ENCODE measurements around the gene MRPL55. TPM values are rescaled to one million over a fixed set of nuclear protein-coding genes. Genes with fewer than 3 reads are reported as not detected.

The MRPL55 gene
- total and polyA plus RNA-seq, 2 experiments from 2014 or later, result 92.4 to 172 TPM

DNA sequence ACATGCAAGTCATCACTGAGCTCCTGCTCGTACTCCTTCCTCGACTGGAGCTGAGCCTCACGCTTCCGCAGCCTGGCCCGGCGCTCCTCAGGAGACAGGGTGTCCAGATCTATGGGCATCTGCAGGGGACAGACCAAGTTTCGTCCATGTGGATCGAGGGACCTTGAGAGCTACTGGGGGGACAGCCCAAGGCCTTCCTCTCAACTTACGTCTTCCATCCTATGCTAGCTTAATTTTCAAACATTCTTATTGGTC is 2.4 kb downstream of the MRPL55 start:
- Histone ChIP-seq H3K9me2 (ENCODE audit: insufficient read depth) (no peaks in the 10 kb centered on the region), H3K27me3 (ENCODE audit: insufficient read depth) (peaks cover 10% of the 10 kb centered on the region; the same call in 1 of the 2 replicates), H3K36me3 (ENCODE audit: insufficient read depth) (no peaks in the 10 kb centered on the region), H2AFZ (no peak overlapping the region), H3K4me1 (ENCODE audit: insufficient read depth) (peaks cover 7% of the 10 kb centered on the region; the same call in 1 of the 2 replicates), H3K4me3 (no peak overlapping the region), H4K20me1 (replicated peaks; ENCODE audit: insufficient read depth) (no peaks in the 10 kb centered on the region; the same call in 1 of the 2 replicates), H3K79me2 (replicated peaks; ENCODE audit: insufficient read depth) (peaks cover 8% of the 10 kb centered on the region), H3F3A (replicated peaks; ENCODE audit: low read depth) (0 out of 2 replicates have a peak, but pooled peaks cover 2% of the 10 kb centered on the region), H3K27ac (ENCODE audit: low read depth) (no peak overlapping the region), H3K4me2 (no peak overlapping the region)
- no peak overlapping the region for H3K27ac Mint-ChIP-seq
- ATAC-seq (no peak), DNase-seq (ENCODE audit: low spot score) (no peak)
- no peaks in the 10 kb centered on the region; the same call in 2 of the 3 replicates for H3K9me3 Mint-ChIP-seq
- H3K4me3 Mint-ChIP-seq, result no peak overlapping the region; the same call in 2 of the 3 replicates
- H3K4me1 Mint-ChIP-seq, result peaks cover 16% of the 10 kb centered on the region
- H3K36me3 Mint-ChIP-seq (ENCODE audit: low read depth), result peaks cover 8% of the 10 kb centered on the region; the same call in 2 of the 3 replicates
- TF ChIP-seq, protein P1, sequence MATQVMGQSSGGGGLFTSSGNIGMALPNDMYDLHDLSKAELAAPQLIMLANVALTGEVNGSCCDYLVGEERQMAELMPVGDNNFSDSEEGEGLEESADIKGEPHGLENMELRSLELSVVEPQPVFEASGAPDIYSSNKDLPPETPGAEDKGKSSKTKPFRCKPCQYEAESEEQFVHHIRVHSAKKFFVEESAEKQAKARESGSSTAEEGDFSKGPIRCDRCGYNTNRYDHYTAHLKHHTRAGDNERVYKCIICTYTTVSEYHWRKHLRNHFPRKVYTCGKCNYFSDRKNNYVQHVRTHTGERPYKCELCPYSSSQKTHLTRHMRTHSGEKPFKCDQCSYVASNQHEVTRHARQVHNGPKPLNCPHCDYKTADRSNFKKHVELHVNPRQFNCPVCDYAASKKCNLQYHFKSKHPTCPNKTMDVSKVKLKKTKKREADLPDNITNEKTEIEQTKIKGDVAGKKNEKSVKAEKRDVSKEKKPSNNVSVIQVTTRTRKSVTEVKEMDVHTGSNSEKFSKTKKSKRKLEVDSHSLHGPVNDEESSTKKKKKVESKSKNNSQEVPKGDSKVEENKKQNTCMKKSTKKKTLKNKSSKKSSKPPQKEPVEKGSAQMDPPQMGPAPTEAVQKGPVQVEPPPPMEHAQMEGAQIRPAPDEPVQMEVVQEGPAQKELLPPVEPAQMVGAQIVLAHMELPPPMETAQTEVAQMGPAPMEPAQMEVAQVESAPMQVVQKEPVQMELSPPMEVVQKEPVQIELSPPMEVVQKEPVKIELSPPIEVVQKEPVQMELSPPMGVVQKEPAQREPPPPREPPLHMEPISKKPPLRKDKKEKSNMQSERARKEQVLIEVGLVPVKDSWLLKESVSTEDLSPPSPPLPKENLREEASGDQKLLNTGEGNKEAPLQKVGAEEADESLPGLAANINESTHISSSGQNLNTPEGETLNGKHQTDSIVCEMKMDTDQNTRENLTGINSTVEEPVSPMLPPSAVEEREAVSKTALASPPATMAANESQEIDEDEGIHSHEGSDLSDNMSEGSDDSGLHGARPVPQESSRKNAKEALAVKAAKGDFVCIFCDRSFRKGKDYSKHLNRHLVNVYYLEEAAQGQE (IDR thresholded peaks at IDR 0.05; ENCODE audit: unreplicated experiment), result no peak
- TF ChIP-seq CREB1 (CRISPR knock-in tag; IDR thresholded peaks at IDR 0.05; ENCODE audit: low read depth) (no peak), NANOG (IDR thresholded peaks at IDR 0.05; ENCODE audit: borderline replicate concordance) (no peak), EZH2phosphoT487 (IDR thresholded peaks at IDR 0.05; ENCODE audit: unreplicated experiment) (no peak), STAT1 (IDR thresholded peaks at IDR 0.05; ENCODE audit: unreplicated experiment) (no peak), JUNB (IDR thresholded peaks at IDR 0.05; ENCODE audit: unreplicated experiment) (no peak), ZNF331 (CRISPR knock-in tag; IDR thresholded peaks at IDR 0.05; ENCODE audit: low read depth) (no peak), EZH2 (IDR thresholded peaks at IDR 0.05; ENCODE audit: low read depth, unreplicated experiment) (no peak), POLR2AphosphoS5 (IDR thresholded peaks at IDR 0.05; ENCODE audit: low read depth) (no peak), ZNF114 (CRISPR knock-in tag; IDR thresholded peaks at IDR 0.05) (no peak)
- TF ChIP-seq, protein P2, sequence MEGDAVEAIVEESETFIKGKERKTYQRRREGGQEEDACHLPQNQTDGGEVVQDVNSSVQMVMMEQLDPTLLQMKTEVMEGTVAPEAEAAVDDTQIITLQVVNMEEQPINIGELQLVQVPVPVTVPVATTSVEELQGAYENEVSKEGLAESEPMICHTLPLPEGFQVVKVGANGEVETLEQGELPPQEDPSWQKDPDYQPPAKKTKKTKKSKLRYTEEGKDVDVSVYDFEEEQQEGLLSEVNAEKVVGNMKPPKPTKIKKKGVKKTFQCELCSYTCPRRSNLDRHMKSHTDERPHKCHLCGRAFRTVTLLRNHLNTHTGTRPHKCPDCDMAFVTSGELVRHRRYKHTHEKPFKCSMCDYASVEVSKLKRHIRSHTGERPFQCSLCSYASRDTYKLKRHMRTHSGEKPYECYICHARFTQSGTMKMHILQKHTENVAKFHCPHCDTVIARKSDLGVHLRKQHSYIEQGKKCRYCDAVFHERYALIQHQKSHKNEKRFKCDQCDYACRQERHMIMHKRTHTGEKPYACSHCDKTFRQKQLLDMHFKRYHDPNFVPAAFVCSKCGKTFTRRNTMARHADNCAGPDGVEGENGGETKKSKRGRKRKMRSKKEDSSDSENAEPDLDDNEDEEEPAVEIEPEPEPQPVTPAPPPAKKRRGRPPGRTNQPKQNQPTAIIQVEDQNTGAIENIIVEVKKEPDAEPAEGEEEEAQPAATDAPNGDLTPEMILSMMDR (conservative IDR thresholded peaks at IDR 0.05; ENCODE audit: low read depth in 2 of 2), result no peak
- TF ChIP-seq, protein P3, sequence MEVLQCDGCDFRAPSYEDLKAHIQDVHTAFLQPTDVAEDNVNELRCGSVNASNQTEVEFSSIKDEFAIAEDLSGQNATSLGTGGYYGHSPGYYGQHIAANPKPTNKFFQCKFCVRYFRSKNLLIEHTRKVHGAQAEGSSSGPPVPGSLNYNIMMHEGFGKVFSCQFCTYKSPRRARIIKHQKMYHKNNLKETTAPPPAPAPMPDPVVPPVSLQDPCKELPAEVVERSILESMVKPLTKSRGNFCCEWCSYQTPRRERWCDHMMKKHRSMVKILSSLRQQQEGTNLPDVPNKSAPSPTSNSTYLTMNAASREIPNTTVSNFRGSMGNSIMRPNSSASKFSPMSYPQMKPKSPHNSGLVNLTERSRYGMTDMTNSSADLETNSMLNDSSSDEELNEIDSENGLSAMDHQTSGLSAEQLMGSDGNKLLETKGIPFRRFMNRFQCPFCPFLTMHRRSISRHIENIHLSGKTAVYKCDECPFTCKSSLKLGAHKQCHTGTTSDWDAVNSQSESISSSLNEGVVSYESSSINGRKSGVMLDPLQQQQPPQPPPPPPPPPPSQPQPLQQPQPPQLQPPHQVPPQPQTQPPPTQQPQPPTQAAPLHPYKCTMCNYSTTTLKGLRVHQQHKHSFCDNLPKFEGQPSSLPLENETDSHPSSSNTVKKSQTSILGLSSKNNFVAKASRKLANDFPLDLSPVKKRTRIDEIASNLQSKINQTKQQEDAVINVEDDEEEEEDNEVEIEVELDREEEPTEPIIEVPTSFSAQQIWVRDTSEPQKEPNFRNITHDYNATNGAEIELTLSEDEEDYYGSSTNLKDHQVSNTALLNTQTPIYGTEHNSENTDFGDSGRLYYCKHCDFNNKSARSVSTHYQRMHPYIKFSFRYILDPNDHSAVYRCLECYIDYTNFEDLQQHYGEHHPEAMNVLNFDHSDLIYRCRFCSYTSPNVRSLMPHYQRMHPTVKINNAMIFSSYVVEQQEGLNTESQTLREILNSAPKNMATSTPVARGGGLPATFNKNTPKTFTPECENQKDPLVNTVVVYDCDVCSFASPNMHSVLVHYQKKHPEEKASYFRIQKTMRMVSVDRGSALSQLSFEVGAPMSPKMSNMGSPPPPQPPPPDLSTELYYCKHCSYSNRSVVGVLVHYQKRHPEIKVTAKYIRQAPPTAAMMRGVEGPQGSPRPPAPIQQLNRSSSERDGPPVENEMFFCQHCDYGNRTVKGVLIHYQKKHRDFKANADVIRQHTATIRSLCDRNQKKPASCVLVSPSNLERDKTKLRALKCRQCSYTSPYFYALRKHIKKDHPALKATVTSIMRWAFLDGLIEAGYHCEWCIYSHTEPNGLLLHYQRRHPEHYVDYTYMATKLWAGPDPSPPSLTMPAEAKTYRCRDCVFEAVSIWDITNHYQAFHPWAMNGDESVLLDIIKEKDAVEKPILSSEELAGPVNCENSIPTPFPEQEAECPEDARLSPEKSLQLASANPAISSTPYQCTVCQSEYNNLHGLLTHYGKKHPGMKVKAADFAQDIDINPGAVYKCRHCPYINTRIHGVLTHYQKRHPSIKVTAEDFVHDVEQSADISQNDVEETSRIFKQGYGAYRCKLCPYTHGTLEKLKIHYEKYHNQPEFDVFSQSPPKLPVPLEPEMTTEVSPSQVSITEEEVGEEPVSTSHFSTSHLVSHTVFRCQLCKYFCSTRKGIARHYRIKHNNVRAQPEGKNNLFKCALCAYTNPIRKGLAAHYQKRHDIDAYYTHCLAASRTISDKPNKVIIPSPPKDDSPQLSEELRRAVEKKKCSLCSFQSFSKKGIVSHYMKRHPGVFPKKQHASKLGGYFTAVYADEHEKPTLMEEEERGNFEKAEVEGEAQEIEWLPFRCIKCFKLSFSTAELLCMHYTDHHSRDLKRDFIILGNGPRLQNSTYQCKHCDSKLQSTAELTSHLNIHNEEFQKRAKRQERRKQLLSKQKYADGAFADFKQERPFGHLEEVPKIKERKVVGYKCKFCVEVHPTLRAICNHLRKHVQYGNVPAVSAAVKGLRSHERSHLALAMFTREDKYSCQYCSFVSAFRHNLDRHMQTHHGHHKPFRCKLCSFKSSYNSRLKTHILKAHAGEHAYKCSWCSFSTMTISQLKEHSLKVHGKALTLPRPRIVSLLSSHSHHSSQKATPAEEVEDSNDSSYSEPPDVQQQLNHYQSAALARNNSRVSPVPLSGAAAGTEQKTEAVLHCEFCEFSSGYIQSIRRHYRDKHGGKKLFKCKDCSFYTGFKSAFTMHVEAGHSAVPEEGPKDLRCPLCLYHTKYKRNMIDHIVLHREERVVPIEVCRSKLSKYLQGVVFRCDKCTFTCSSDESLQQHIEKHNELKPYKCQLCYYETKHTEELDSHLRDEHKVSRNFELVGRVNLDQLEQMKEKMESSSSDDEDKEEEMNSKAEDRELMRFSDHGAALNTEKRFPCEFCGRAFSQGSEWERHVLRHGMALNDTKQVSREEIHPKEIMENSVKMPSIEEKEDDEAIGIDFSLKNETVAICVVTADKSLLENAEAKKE (CRISPR knock-in tag; IDR thresholded peaks at IDR 0.05), result no peak
- TF ChIP-seq, protein P4, sequence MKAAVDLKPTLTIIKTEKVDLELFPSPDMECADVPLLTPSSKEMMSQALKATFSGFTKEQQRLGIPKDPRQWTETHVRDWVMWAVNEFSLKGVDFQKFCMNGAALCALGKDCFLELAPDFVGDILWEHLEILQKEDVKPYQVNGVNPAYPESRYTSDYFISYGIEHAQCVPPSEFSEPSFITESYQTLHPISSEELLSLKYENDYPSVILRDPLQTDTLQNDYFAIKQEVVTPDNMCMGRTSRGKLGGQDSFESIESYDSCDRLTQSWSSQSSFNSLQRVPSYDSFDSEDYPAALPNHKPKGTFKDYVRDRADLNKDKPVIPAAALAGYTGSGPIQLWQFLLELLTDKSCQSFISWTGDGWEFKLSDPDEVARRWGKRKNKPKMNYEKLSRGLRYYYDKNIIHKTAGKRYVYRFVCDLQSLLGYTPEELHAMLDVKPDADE (IDR thresholded peaks at IDR 0.05), result no peak
- peaks cover 29% of the 10 kb centered on the region for H3K27me3 Mint-ChIP-seq (ENCODE audit: insufficient read depth, low read depth, poor library complexity)

All from GM23338 (cell line).